Measurements from ENCODE around the gene FBXO41.

The FBXO41 gene, protein sequence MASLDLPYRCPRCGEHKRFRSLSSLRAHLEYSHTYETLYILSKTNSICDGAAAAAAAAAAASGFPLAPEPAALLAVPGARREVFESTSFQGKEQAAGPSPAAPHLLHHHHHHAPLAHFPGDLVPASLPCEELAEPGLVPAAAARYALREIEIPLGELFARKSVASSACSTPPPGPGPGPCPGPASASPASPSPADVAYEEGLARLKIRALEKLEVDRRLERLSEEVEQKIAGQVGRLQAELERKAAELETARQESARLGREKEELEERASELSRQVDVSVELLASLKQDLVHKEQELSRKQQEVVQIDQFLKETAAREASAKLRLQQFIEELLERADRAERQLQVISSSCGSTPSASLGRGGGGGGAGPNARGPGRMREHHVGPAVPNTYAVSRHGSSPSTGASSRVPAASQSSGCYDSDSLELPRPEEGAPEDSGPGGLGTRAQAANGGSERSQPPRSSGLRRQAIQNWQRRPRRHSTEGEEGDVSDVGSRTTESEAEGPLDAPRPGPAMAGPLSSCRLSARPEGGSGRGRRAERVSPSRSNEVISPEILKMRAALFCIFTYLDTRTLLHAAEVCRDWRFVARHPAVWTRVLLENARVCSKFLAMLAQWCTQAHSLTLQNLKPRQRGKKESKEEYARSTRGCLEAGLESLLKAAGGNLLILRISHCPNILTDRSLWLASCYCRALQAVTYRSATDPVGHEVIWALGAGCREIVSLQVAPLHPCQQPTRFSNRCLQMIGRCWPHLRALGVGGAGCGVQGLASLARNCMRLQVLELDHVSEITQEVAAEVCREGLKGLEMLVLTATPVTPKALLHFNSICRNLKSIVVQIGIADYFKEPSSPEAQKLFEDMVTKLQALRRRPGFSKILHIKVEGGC

DNA sequence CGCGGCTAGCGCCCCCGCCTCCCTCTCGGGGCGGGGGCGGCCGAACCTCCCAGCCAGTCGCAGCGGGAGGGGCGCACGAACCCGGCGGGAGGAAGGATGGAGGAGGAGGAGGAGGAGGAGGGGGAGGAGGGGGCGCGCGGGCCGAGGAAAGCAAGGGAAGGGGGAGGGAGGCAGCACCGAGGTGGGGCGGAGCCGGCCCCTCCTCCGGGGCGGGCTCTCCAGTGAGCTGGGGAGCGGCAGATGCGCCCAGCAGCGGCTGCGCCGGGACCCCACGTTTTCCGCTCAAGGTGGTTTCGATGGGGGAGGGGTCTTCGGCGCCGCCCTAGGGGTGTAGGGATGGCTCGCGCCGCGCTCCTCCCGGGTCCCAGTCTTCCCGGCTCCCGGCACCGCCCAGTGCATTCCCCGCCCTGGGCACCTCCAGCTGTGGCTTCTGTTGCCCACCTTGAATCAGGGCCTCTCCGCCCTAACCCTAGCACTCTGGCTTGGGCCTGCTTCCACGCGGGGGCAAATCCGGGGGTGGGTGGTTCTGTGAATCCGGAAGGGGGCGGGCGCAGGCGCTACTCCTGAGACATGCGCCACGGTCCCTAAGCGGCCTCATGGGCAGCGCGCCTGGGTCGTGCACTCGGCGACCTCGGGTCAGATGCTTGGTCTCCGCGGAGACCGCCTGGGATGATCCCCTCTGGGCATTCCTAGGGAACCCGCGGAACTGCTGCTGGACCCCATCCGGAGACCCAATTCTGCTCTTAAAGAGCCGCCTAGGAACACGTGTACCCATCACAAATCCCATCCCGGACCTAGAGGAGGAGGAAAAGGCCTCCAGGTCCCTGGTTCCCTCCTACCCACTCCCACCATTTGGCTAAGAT lies at the start of gene FBXO41:
Gene FBXO41 (minus strand): TSS at position 183 of the 863 bp plus-strand sequence. CDS start 14,848 bp downstream, outside the sequence.
- DNase-seq (ENCODE audit: low read depth in 4 of 4, low spot score in 1 of 4) = peak in 3 of 4 experiments; percentile 51 to 76 (median 63)

DNA sequence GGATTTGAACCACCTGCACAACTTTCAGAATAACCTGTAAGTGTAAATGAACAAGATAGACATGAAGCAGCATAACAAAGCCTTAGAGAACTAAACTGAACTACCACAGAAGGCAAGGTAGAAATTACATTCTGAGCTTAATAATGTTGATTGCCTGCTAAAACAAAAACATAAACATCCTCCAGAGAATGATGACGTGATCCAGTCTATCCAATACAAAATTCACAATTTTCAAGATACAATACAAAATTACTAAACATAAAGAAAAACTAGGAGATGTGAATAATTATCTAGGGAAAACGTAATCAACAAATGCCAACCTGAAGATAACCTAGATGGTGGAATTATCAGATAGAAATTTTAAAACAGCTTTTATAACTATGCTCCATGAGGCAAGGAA lies 49.8 kb upstream of the FBXO41 start:
- DNase-seq (ENCODE audit: low read depth in 4 of 4, low spot score in 1 of 4) = no peak

DNA sequence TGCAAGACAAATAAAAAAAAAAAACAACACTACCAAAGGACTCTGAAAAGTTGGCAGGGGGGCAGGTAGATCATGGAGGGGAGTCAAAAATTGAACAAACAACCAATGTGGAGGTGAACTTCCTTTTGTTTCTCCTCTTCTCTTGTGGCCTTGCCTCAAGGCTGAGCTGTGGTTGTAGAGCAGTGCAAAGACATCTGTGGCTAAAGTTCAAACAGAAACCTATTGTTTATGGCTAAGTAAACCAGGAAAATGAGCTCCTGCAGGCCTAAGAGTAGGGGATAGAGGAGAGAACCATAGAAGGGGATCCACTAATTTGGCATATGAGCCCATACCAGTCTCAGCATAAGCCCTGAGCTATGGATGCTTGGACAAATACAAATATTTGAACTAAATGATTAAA lies 49.3 kb upstream of the FBXO41 start:
- DNase-seq (ENCODE audit: low read depth in 4 of 4, low spot score in 1 of 4) = no peak

DNA sequence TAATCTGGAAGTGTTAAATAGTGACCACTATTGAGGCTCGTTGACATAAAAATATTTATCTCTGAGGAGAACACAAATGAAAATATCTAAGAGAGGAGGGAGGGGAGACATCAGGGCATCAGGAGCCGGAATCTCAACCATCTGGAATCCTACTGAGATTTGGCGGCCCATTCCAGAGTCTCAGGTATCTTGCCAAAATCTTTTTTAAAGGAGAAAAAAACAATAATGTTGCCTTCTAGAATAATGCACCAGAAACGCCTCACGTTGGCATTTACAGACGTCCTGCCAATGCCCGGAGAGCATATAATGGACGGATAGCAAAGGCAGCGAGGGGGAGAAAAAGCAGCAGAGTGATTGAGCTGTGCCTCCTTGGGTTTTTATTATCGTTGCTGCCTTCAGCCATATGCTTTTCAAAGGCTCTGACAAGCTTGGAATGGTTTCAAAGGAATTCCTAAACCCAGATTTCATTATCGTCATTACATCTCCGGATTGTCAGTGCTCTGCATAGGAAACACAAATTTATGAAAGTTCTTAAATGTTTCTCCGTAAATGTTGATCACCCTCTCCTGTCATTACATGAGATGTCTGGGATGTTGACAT lies 39.9 kb upstream of the FBXO41 start:
- DNase-seq (ENCODE audit: low read depth in 4 of 4, low spot score in 1 of 4) = no peak

DNA sequence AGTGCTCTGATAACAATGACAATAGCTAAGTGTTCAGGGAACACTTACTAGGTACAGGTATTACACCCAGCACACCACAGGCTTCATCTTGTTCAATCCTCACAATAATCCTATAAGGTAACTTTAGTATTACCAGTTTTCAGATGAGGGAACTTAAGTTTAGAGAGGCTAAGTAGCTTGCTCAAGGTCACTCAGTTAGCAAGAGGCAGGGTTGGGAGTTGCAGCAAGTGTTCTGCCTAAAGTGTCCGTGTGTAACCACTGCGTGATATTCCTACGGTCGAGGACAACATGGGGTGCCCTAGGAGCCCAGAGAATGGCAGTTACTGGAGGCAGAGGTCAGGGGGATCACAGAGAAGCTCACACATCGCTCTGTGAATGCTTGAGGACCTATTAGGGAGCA lies 39.3 kb upstream of the FBXO41 start:
- no peak for DNase-seq (ENCODE audit: low read depth in 4 of 4, low spot score in 1 of 4)

DNA sequence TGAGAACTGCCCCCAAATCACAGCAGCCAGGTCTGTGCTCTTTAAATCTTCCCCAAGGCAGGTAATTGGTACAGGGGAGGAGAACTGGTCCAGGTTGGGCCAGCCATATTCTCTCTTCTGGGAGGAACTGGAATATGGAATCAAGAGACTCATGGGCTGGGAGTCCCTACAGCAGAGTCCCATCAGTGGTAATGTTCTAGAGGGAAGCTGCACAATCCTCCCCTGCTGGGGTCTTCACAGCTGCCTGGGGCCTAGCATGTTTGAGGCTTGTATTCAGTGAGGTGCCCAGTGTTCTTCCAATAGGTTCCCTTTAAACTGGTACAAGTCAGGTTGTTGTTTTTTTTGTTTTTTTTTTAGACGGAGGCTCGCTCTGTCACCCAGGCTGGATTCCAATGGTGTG lies 30.2 kb upstream of the FBXO41 start:
- no peak for DNase-seq (ENCODE audit: low read depth in 4 of 4, low spot score in 1 of 4)

DNA sequence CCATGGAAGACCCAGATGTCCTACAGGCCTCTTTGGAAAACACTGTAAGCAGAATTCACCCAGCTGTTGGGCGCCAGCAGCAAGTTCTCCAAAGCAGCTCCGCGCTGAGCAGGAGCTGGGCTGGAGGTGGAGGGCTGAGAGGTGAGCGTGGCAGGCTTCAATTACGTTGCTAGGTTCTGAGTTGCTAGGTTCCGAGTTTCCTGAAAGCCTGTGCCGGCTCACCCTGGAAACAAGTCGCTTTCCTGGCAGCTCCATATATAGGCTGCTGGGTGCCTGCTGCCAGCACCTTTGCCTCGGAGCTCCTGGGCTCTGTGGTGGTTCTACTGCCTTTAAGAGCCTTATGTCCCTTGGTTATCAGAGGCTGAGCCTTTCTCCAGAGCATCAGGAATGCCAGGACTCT lies 23.4 kb upstream of the FBXO41 start:
- no peak for DNase-seq (ENCODE audit: low read depth in 4 of 4, low spot score in 1 of 4)

DNA sequence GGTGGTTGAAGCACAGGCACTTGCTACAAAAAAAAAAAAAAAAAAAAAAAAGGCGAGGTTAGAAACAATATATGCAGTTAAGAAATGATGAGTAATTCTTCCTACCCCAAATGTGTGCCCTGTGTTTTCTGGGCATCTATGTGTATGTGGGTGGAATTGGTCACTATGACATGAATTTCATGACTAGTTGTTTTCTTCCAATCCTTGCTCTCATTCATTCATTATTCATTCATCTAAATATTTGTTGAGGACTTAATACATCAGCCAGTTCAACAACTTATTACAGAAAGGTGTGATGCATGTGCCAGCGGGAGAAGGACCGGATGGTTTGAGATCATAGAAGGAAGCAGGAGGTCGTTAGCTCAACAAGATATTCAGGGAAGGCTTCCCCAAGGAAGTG lies 17.4 kb upstream of the FBXO41 start:
- no peak for DNase-seq (ENCODE audit: low read depth in 4 of 4, low spot score in 1 of 4)

DNA sequence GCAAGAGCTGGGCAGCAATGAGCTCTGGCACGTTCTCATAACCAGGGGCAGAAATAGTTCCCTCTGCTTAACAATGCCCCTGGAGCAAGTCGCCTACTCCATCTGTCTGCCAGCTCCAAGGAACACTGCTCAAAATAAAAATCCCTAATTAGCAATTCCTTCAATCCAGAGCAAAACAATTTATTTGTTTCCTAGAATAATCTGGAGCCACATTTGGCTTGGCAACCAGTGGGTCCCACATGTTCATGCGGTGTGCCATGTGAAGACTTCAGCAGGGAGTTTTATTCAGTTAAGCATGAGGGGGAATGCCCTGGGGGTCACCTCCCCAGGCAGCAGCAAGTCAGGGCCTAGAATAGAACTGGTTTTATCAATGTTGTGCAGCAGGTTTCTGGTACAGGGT lies 16.6 kb upstream of the FBXO41 start:
- no peak for DNase-seq (ENCODE audit: low read depth in 4 of 4, low spot score in 1 of 4)

DNA sequence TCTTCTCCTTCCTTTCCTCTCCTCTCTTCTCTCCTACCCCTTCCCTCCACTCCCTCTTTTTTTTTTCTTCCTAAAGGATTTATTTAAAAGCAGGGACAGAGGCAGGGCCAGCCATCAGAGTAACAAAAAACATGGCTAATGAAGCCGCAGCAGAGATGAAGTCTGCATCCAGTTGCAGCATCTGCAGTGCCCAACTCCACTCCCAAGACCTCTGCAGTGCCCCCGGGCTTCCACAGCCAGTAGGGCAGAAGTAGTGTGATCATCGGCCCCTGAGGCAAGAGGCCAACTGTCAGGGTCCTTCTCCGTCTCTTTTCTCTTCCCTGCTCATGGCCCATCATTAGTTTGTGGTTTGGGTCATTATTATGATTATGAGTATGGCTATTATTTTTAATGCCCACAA lies 13.3 kb upstream of the FBXO41 start:
- DNase-seq (ENCODE audit: low read depth in 4 of 4, low spot score in 1 of 4) = no peak

DNA sequence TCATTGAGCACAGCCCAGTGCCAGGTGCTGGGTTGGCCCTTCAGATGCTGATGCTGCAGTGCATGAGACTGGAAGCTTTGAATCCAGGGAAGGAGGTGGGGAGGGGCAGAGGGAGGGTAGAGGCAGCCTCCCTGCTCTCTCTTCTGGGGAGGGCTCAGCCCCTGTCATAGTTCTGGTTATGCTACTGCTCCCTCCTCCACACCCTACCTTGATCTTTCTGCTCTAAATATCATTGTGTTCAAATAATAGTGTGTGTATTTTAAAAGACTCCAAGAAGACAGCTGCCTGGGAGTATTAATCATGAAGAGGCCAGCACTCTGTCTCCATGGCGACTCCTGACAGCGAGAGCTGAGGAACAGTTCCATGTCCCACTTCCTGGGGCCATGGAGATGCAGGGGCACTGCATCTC lies 12.9 kb upstream of the FBXO41 start:
- no peak for DNase-seq (ENCODE audit: low read depth in 4 of 4, low spot score in 1 of 4)

DNA sequence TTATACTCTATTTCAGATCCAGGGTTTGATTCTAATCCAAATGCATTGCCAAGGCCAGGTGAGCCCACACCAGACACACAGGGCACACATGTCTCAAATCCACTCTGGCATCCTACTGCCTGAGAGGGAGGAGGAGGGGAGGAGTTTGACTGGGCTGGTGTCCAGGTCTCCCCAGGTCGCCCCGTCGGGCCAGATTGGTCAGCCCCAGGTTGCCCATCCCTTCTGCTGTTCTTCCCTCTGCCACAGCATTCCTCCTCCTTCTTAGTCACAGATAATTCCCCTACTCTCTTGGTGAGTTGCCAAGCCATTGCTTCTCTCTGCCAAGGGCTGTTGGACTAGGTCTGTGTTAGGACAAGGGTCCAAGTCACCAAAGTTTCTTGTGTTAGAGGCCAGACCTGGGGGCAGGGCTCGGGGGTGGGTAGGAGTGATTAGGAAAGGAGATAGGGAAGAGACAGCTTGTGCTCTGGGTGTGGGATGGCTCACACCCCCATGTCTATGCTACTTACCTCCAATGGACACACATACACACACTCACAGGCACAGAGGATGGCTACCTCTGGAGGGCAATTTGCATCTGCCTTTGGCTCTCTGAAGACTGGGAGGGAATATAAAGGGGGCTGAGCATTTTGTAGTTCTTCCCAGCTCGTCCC lies 11.6 kb upstream of the FBXO41 start:
- DNase-seq (ENCODE audit: low read depth in 4 of 4, low spot score in 1 of 4) = no peak

DNA sequence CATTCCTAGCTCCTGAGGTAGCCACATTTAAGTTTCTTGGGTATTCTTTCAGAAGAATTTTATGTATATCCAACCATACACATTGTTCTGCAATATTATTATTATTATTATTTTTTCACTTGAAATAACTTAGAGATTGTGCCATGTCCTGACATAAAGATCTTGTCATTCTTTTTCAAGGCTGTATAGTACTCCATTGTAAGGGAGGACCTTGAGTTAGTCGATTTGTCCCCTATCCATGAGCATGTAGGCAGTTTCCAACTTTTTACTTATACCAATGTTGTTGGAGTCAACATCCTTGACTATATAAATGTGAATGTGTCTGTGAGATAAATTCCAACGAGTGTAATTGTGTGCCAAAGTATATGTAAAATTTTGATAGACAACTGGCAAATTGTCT lies 10.0 kb upstream of the FBXO41 start:
- no peak for DNase-seq (ENCODE audit: low read depth in 4 of 4, low spot score in 1 of 4)

DNA sequence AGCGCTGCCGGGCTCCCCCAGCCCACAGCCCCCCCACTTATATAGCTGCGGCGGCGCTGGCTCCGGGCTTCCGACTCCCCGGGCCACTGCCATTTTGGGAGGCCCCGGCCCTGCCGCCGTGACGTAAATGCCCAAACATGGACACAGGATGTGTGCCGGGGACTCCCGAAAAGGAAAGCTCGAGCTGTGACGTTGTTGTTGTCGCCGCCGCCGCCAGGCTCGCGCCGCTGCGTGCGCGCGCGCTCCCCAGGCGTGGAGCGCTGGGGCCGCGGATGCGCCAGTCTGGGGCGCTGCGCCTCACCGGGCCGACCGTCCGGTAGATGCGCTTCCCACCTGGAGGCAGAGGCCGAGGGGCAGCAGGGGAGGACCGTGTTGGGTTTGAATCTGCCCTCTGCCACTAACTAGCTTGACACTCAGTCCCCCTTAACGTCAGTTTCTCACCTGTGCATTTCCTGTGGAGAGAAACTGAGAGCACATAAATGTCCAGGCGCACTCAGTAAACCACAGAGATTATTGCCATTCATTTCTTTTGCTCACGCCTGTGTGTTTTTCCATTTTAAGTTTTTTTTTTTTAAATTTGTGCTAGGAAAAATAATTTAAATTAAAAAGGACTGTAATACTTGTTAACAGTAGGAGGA lies 9.4 kb upstream of the FBXO41 start, which contains the start of gene EGR4:
Gene EGR4 (minus strand): TSS at position 15 of the 638 bp plus-strand sequence. CDS start 231 bp downstream, outside the sequence.
- peak; percentile 71 to 88 (median 79) for DNase-seq (ENCODE audit: low read depth in 4 of 4, low spot score in 1 of 4)

DNA sequence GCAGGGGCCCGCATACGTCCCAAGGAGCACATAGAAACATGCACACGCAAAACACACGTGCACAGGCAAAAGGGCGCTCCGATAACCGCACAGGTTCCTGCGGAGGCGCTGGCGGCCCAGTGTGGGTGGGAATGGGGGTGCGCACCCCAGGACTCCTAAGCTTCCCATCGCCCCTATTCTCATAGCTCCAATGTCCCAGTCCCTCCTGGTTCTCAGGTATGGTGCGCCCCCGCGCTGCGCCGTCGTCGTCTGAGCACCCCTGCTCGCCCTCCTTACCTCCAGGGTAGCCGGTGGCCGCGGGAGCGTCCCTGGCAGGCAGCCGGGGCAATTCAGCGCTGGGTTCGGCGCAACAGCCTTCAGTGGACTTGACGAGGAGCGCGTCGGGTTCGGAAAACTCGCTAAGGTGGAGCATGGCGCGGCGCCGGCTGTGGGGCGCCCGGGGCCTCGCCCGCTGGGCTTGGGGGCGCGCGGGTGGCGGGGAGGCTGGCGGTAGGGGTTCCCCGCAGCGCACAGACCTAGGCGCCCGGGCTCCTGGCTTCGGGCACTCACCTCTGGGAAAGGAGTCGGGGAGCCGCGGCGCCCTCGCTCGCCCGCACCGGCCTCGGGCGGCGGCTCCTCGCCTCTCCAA lies 8.7 kb upstream of the FBXO41 start:
- DNase-seq (ENCODE audit: low read depth in 4 of 4, low spot score in 1 of 4) = no peak

DNA sequence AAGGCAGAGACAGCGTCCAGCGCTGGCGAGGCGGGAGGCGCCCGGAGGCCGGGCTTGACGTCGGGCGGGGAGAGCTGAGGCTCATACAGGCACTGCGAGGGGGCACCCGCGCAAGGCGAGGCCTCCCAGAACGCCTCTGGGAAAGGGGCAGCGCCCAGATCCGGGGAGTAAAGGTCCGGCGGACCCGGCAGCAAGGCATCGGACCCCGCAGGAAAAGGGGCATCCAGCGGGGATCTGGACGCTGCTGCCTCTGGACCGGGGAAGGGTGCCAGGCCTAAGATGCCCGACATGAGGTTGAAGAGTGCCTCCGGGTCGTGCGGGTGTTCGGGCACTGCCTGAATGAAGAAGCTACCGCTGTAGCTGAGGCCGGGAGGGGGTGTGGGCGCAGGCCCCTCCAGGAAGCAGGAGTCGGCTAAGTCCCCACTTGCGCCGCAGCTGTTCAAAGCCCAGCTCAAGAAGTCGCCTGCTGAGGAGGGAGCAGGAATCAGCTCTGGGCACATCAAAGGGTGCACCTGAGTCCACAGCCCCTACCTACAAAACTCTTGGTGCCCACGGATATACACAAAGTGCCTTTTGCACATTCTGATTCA lies 8.1 kb upstream of the FBXO41 start:
- no peak for DNase-seq (ENCODE audit: low read depth in 4 of 4, low spot score in 1 of 4)

DNA sequence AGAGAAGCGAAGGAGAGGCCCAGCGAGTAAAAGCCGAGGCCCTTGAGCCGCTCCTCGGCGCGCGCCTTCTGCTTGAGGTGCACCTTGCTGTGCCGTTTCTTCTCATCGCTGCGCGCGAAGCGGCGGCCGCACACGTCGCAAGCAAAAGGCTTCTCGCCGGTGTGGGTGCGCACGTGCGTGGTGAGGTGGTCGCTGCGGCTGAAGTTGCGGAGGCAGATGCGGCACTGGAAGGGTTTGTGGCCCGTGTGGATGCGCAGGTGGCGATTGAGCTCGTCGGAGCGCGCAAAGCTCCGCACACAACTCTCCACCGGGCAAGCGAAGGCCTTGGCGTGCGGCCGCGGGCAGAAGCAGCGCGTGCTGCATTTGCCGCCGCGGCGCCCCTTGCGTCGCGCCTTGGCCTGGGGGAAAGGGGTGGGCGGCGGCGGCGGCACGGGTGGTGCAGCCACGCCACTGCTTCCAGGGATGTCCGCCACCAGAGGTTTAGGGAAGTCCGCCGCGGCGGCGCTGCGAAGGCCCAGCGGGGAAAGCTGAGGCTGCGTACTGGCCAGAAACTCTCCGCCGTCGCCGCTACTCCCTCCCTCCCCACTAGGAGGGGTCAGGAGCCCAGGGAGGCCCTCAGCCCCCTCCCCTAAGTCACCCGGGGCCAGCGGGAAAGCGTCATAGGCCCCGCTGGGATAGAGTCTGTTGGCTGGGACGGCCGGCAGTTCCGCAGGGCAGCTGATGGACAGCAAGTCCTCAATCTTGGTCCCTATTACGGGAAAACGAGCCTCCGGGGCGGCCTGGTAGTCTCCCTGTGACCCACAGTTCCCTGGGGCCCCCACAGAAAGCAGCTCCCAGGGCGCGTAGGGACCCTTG lies 7.4 kb upstream of the FBXO41 start:
- DNase-seq (ENCODE audit: low read depth in 4 of 4, low spot score in 1 of 4) = no peak

DNA sequence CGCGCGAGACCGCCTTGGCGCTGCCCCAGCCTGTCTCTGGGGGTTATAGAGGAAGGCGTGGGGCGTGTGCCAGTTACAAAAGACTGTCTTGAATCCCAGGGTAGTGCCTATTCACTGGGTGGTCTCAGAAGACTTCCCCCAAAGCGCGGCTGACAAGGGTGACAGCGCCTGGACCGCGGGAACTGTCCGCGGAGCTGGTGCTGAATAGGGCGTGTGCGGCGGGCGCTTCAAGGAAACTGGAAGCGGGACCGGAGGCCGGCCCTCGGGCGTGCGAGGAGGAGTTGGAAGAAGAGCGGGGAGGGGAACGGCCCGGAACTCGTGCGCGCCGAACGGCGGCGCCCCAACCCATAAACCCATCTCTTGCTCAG lies 6.8 kb upstream of the FBXO41 start:
- DNase-seq (ENCODE audit: low read depth in 4 of 4, low spot score in 1 of 4) = peak in 1 of 4 experiments; percentile 37
